Liver (tissue), 9 donors: ENCODE data around the gene CNTF. TPM values are rescaled to one million over a fixed set of nuclear protein-coding genes. Genes with fewer than 3 reads are reported as not detected.

Experiments used
- DNase-seq: peaks from one replicate; pipeline ENCODE4 v3.0.0-alpha.2; 2017; ENCODE audit warnings: low spot score
- H3K27ac ChIP-seq, 2 donors: one replicate each; pipeline ENCODE4 v1.7.0; 2013; ENCODE audit warnings: inconsistent platforms in 2 of 2, low read length in 2 of 2, control low read depth in 1 of 2, low read depth in 1 of 2, mild to moderate bottlenecking in 1 of 2
- H3K27me3 ChIP-seq, 4 donors: one replicate each; pipeline versions ENCODE4 v1.6.1 to v1.7.0; 2013; ENCODE audit warnings: low read length in 3 of 4, inconsistent platforms in 1 of 4, mild to moderate bottlenecking in 1 of 4, moderate library complexity in 1 of 4; ENCODE audit not compliant: control insufficient read depth in 4 of 4, insufficient read depth in 4 of 4
- H3K36me3 ChIP-seq, 4 donors: one replicate each; pipeline versions ENCODE4 v1.6.1 to v1.7.0; 2013; ENCODE audit warnings: low read length in 3 of 4, mild to moderate bottlenecking in 3 of 4, low read depth in 1 of 4, moderate library complexity in 1 of 4; ENCODE audit not compliant: control insufficient read depth in 4 of 4, insufficient read depth in 3 of 4
- H3K4me1 ChIP-seq, 4 donors: one replicate each; pipeline versions ENCODE4 v1.6.1 to v1.7.0; 2013; ENCODE audit warnings: low read length in 3 of 4, mild to moderate bottlenecking in 3 of 4, moderate library complexity in 1 of 4; ENCODE audit not compliant: control insufficient read depth in 4 of 4, insufficient read depth in 4 of 4
- H3K4me3 ChIP-seq, 3 donors: one replicate each; pipeline versions ENCODE4 v1.6.1 to v1.7.0; 2013; ENCODE audit warnings: low read length in 3 of 3, control low read depth in 1 of 3, low read depth in 1 of 3, mild to moderate bottlenecking in 1 of 3
- H3K9ac ChIP-seq, 2 donors: one replicate each; pipeline ENCODE4 v1.7.0; 2013; ENCODE audit warnings: low read length in 2 of 2, mild to moderate bottlenecking in 2 of 2, moderate library complexity in 2 of 2, control low read depth in 1 of 2, low read depth in 1 of 2
- H3K9me3 ChIP-seq, 4 donors: one replicate each; pipeline versions ENCODE4 v1.6.1 to v1.7.0; 2013; ENCODE audit warnings: low read length in 3 of 4; ENCODE audit not compliant: control insufficient read depth in 4 of 4
- CTCF ChIP-seq: fragments of 150-350 bp; IDR thresholded peaks from 2 replicates; pipeline ENCODE4 v1.5.1; 2017; ENCODE audit warnings: improper control_type of control experiment, low read depth, low read length; ENCODE audit not compliant: missing input control
- EGR1 ChIP-seq, 2 donors: IDR thresholded peaks; 2 replicates each; pipeline ENCODE4 v1.6.1; 2016 to 2018; ENCODE audit warnings: antibody characterized with exemption in 2 of 2, low read depth in 2 of 2
- FOXA1 ChIP-seq: IDR thresholded peaks from 2 replicates; pipeline ENCODE4 v1.6.1; 2016; ENCODE audit warnings: antibody characterized with exemption
- FOXA2 ChIP-seq: IDR thresholded peaks from 2 replicates; pipeline ENCODE4 v1.6.1; 2016; ENCODE audit warnings: antibody characterized with exemption
- GABPA ChIP-seq, 2 donors: IDR thresholded peaks in 1 of 2; conservative IDR thresholded peaks in 1 of 2; 2 replicates each; pipeline ENCODE4 v1.6.1; 2016; ENCODE audit warnings: antibody characterized with exemption in 2 of 2, mild to moderate bottlenecking in 1 of 2, moderate library complexity in 1 of 2
- HNF4A ChIP-seq, 2 donors: conservative IDR thresholded peaks; 2 replicates each; pipeline ENCODE4 v1.6.1; 2016; ENCODE audit warnings: antibody characterized with exemption in 2 of 2, mild to moderate bottlenecking in 2 of 2
- HNF4G ChIP-seq: IDR thresholded peaks from 2 replicates; pipeline ENCODE4 v1.6.1; 2016; ENCODE audit warnings: antibody characterized with exemption
- JUND ChIP-seq, 2 donors: IDR thresholded peaks; 2 replicates each; pipeline ENCODE4 v1.6.1; 2016; ENCODE audit warnings: antibody characterized with exemption in 2 of 2
- MAX ChIP-seq: IDR thresholded peaks from 2 replicates; pipeline ENCODE4 v1.6.1; 2016; ENCODE audit warnings: antibody characterized with exemption
- NR2F2 ChIP-seq: IDR thresholded peaks from 2 replicates; pipeline ENCODE4 v1.6.1; 2016; ENCODE audit warnings: antibody characterized with exemption
- RAD21 ChIP-seq, 2 donors: IDR thresholded peaks; 2 replicates each; pipeline ENCODE4 v1.6.1; 2016; ENCODE audit warnings: antibody characterized with exemption in 2 of 2, mild to moderate bottlenecking in 2 of 2
- REST ChIP-seq: IDR thresholded peaks from 2 replicates; pipeline ENCODE4 v1.6.1; 2016; ENCODE audit warnings: antibody characterized with exemption, mild to moderate bottlenecking
- RXRA ChIP-seq, 2 donors: IDR thresholded peaks; 2 replicates each; pipeline ENCODE4 v1.6.1; 2017 to 2018; ENCODE audit warnings: antibody characterized with exemption in 2 of 2, mild to moderate bottlenecking in 1 of 2
- SP1 ChIP-seq: IDR thresholded peaks from 2 replicates; pipeline ENCODE4 v1.6.1; 2018; ENCODE audit warnings: antibody characterized with exemption, mild to moderate bottlenecking
- TAF1 ChIP-seq: conservative IDR thresholded peaks from 2 replicates; pipeline ENCODE4 v1.6.1; 2016; ENCODE audit warnings: antibody characterized with exemption, mild to moderate bottlenecking
- YY1 ChIP-seq: IDR thresholded peaks from 2 replicates; pipeline ENCODE4 v1.6.1; 2016; ENCODE audit warnings: antibody characterized with exemption, mild to moderate bottlenecking
- WGBS: extraction: QIAGEN DNeasy Blood & Tissue Kit; methylation state at CpG from one replicate; pipeline ENCODE4 v1.1.7; 2013; 5-methylcytosine and 5-hydroxymethylcytosine counted together
- polyA plus RNA-seq, 2 donors: library from polyadenylated mRNA; stranded (reverse) in 1 of 2; unstranded in 1 of 2; fragments of 200-250 nt in 1 of 2; fragments of >200 nt in 1 of 2; fragmentation: Nextera tagmentation in 1 of 2; extraction: Ambion mirVana in 1 of 2; gene quantifications; one replicate each; pipeline versions ENCODE4 v1.2.1 to v1.2.3, GENCODE V29; 2013 to 2015
- total RNA-seq, 2 donors: library from RNA; depleted of rRNA; stranded (reverse); fragments of >200 nt; gene quantifications; one replicate each; pipeline ENCODE4 v1.2.3, GENCODE V29; 2014
- TF ChIP-seq, protein P1 (sequence below): IDR thresholded peaks from 2 replicates; pipeline ENCODE4 v1.6.1; 2016; ENCODE audit warnings: antibody characterized with exemption
- TF ChIP-seq, protein P2 (sequence below): IDR thresholded peaks from 2 replicates; pipeline ENCODE4 v1.6.1; 2016; ENCODE audit warnings: antibody characterized with exemption
- donor health status: healthy.
- donor health status: healthy.
- donor health status: healthy.
- donor health status: healthy.
- donor health status: healthy.

The CNTF gene
- total and polyA plus RNA-seq, 4 donors, result 0.18 to 3.8 (median 0.66) TPM

GRCh38 chr11:58578635-58579191, 43.8 kb upstream of the CNTF start, which contains the start of gene ZFP91:
Gene ZFP91 (plus strand): TSS chr11:58579063. CDS start chr11:58579282, 219 bp downstream.
- TF ChIP-seq EGR1 (IDR thresholded peaks at IDR 0.05; ENCODE audit: low read depth in 2 of 2) (no peak), RXRA (IDR thresholded peaks at IDR 0.05) (peak in 1 of 2 donors; percentile 37), HNF4A (conservative IDR thresholded peaks at IDR 0.05) (no peak), GABPA (IDR thresholded peaks at IDR 0.05 in 1 of 2, conservative IDR thresholded peaks at IDR 0.05 in 1 of 2) (no peak), NR2F2 (no peak), REST (no peak), CTCF (no peak), MAX (no peak), FOXA2 (no peak), YY1 (peak; percentile 79), JUND (IDR thresholded peaks at IDR 0.05) (no peak), RAD21 (IDR thresholded peaks at IDR 0.05) (no peak), TAF1 (peak; percentile 78), SP1 (peak; percentile 52), HNF4G (no peak), FOXA1 (no peak)
- TF ChIP-seq, protein P1, sequence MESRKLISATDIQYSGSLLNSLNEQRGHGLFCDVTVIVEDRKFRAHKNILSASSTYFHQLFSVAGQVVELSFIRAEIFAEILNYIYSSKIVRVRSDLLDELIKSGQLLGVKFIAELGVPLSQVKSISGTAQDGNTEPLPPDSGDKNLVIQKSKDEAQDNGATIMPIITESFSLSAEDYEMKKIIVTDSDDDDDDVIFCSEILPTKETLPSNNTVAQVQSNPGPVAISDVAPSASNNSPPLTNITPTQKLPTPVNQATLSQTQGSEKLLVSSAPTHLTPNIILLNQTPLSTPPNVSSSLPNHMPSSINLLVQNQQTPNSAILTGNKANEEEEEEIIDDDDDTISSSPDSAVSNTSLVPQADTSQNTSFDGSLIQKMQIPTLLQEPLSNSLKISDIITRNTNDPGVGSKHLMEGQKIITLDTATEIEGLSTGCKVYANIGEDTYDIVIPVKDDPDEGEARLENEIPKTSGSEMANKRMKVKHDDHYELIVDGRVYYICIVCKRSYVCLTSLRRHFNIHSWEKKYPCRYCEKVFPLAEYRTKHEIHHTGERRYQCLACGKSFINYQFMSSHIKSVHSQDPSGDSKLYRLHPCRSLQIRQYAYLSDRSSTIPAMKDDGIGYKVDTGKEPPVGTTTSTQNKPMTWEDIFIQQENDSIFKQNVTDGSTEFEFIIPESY, result peak; percentile 99
- TF ChIP-seq, protein P2, sequence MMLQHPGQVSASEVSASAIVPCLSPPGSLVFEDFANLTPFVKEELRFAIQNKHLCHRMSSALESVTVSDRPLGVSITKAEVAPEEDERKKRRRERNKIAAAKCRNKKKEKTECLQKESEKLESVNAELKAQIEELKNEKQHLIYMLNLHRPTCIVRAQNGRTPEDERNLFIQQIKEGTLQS, result no peak
- WGBS, result under 1% methylated on average over 51 of the region's 51 CpGs

More at GRCh38 chr11:58578635-58579191, 43.8 kb upstream of the CNTF start, which contains the start of gene ZFP91:
- peak; percentile 95 for DNase-seq
- no peaks in the 10 kb centered on the region for H3K36me3 ChIP-seq
- H3K27ac ChIP-seq, result peak within 1 kb of the TSS; percentile 97 to 99
- peaks cover 3 to 47% (median 39%) of the 10 kb centered on the region in 4 donors for H3K4me1 ChIP-seq
- peak within 1 kb of the TSS; percentile 86 to 94 (median 89) for H3K4me3 ChIP-seq
- H3K9ac ChIP-seq, result peak within 1 kb of the TSS; percentile 97 to 99
- H3K9me3 ChIP-seq, result no peaks in the 10 kb centered on the region
- H3K27me3 ChIP-seq, result no peaks in the 10 kb centered on the region
